DOHH2 (cell line): Measurements from ENCODE around the gene SNAI1.

Experiments
- H3F3A ChIP-seq: fragments of 200-600 bp; sonication (generic), shearing (Covaris generic); 2 replicates; pipeline ENCODE4 v1.6.0; 2016; ENCODE audit warnings: antibody characterized with exemption, mild to moderate bottlenecking; ENCODE audit not compliant: control insufficient read depth, insufficient read depth
- H3K27ac ChIP-seq: fragments of 200-600 bp; sonication (generic); 2 replicates; pipeline ENCODE4 v1.5.1; 2014; ENCODE audit warnings: low read depth, mild to moderate bottlenecking, low read length, moderate library complexity
- H3K27me3 ChIP-seq: fragments of 200-600 bp; sonication (generic); 2 replicates; pipeline ENCODE4 v1.6.1; 2014; ENCODE audit warnings: mild to moderate bottlenecking, low read length, mixed read lengths; ENCODE audit not compliant: control insufficient read depth
- H3K36me3 ChIP-seq: fragments of 200-600 bp; sonication (generic); 2 replicates; pipeline ENCODE4 v1.6.1; 2014; ENCODE audit warnings: mild to moderate bottlenecking, low read length, moderate library complexity, mixed read lengths; ENCODE audit not compliant: control insufficient read depth
- H3K4me1 ChIP-seq: fragments of 200-600 bp; sonication (generic); 2 replicates; pipeline ENCODE4 v1.6.1; 2014; ENCODE audit warnings: mild to moderate bottlenecking, low read length, mixed read lengths; ENCODE audit not compliant: control insufficient read depth
- H3K4me2 ChIP-seq: fragments of 200-600 bp; sonication (generic); 2 replicates; pipeline ENCODE4 v1.6.0; 2014; ENCODE audit warnings: mild to moderate bottlenecking, low read length, moderate library complexity
- H3K4me3 ChIP-seq: fragments of 200-600 bp; sonication (generic); 2 replicates; pipeline ENCODE4 v1.5.1; 2014; ENCODE audit warnings: mild to moderate bottlenecking, low read length, mixed read lengths
- H3K79me2 ChIP-seq: fragments of 200-600 bp; sonication (generic); 2 replicates; pipeline ENCODE4 v1.6.1; 2014; ENCODE audit warnings: mild to moderate bottlenecking, low read length, mixed read lengths; ENCODE audit not compliant: control insufficient read depth
- H3K9me2 ChIP-seq: fragments of 200-600 bp; sonication (generic); replicated peaks from 2 replicates; pipeline ENCODE4 v1.6.1; 2014; ENCODE audit warnings: mild to moderate bottlenecking, low read length, mixed read lengths; ENCODE audit not compliant: control insufficient read depth
- H3K9me3 ChIP-seq: fragments of 200-600 bp; sonication (generic); 2 replicates; pipeline ENCODE4 v1.6.1; 2014; ENCODE audit warnings: antibody characterized with exemption, low read length, mixed read lengths; ENCODE audit not compliant: control insufficient read depth, insufficient read depth
- H4K20me1 ChIP-seq: fragments of 200-600 bp; sonication (generic); 2 replicates; pipeline ENCODE4 v1.6.0; 2014; ENCODE audit warnings: low read depth, mild to moderate bottlenecking, antibody characterized with exemption, low read length, moderate library complexity; ENCODE audit not compliant: control insufficient read depth, insufficient read depth
- CTCF ChIP-seq: fragments of 200-600 bp; sonication (generic); IDR thresholded peaks from one replicate; pipeline ENCODE4 v1.5.1; 2014; ENCODE audit warnings: antibody characterized with exemption, mild to moderate bottlenecking, low read depth, low read length; ENCODE audit not compliant: poor library complexity, severe bottlenecking
- EZH2phosphoT487 ChIP-seq: fragments of 200-600 bp; sonication (generic); IDR thresholded peaks from 2 replicates; pipeline ENCODE4 v1.6.1; 2017; ENCODE audit warnings: borderline replicate concordance, mild to moderate bottlenecking, antibody characterized with exemption, low read length, moderate library complexity, mixed read lengths

SNAI1 gene

GRCh38 chr20:49945701-49946477, 36.9 kb upstream of the SNAI1 start:
- Histone ChIP-seq H4K20me1 (no peaks in the 10 kb centered on the region), H3K9me3 (no peaks in the 10 kb centered on the region), H3K79me2 (peaks cover 32% of the 10 kb centered on the region), H3K4me3 (no peak overlapping the region), H3K9me2 (no peaks in the 10 kb centered on the region), H3K4me1 (no peaks in the 10 kb centered on the region), H3K4me2 (no peak overlapping the region), H3K27ac (no peak overlapping the region), H3K36me3 (peaks cover 80% of the 10 kb centered on the region), H3K27me3 (no peaks in the 10 kb centered on the region), H3F3A (no peaks in the 10 kb centered on the region)
- TF ChIP-seq EZH2phosphoT487, result no peak
- TF ChIP-seq CTCF, result no peak

DNA sequence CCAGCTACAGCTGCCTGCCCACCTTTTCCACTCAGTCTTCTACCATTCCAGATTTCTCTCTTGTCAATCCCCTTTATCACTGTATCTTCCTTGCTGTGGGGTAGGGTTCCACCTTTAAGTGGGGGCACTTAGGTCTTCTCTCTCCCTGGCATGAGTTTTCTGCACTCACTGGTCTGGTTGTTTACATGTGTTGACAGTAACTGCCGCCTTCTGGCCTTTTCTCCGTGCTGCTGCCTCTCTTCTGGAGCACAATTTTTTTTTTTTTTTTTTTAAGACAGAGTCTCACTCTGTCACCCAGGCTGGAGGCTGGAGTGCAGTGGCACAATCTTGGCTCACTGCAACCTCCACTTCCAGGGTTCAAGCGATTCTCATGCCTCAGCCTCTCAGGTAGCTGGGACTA, 34.6 kb upstream of the SNAI1 start:
- H3K27ac ChIP-seq, result no peak overlapping the region
- H3K4me1 ChIP-seq, result no peaks in the 10 kb centered on the region
- H3K4me3 ChIP-seq, result no peak overlapping the region
- no peaks in the 10 kb centered on the region for H3F3A ChIP-seq
- no peak overlapping the region for H3K4me2 ChIP-seq
- no peak for TF ChIP-seq CTCF
- TF ChIP-seq EZH2phosphoT487, result no peak
- no peaks in the 10 kb centered on the region for H4K20me1 ChIP-seq
- no peaks in the 10 kb centered on the region for H3K9me3 ChIP-seq
- no peaks in the 10 kb centered on the region for H3K9me2 ChIP-seq
- H3K27me3 ChIP-seq, result no peaks in the 10 kb centered on the region
- peaks cover 11% of the 10 kb centered on the region for H3K79me2 ChIP-seq
- peaks cover 81% of the 10 kb centered on the region for H3K36me3 ChIP-seq

DNA sequence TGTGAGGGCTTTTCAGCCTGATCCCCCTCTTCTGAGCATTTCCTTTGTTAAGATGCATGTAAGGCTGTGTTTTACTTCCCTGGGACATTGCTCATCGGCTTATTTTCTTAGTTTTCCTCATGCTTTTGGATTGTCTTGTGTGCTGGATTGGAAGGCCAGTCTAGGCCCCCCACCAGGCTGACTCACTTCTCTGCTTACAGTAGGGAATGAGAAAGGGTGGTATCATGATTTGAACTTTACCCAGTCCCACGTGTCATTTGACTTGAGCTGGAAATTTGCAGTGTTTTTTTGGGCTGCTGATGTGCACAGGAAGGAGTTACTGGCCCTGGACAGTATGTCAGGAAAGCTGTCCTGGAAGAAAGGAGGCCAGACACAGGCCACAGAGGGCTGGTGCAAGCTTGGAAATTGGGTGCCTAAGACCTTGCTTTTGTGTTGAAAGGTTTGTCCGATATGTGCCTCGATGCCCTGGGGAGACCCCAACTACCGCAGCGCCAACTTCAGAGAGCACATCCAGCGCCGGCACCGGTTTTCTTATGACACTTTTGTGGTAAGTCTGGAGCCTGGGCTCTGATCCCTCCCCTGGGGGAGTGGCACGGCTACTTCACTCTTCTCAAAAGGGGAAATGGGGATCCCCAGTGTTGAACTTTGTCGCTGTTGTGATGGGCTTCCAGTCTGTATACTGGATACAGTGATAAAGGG, 33.8 kb upstream of the SNAI1 start:
- H4K20me1 ChIP-seq, result no peaks in the 10 kb centered on the region
- no peaks in the 10 kb centered on the region for H3K27me3 ChIP-seq
- no peak overlapping the region for H3K27ac ChIP-seq
- peaks cover 7% of the 10 kb centered on the region for H3K79me2 ChIP-seq
- no peaks in the 10 kb centered on the region for H3K9me3 ChIP-seq
- TF ChIP-seq EZH2phosphoT487, result no peak
- TF ChIP-seq CTCF, result no peak
- H3K9me2 ChIP-seq, result no peaks in the 10 kb centered on the region
- no peak overlapping the region for H3K4me2 ChIP-seq
- no peaks in the 10 kb centered on the region for H3F3A ChIP-seq
- H3K36me3 ChIP-seq, result peaks cover 86% of the 10 kb centered on the region
- H3K4me1 ChIP-seq, result no peaks in the 10 kb centered on the region
- no peak overlapping the region for H3K4me3 ChIP-seq
